SU-DHL-6 (cell line): ENCODE data around the gene MED12L.

Source experiments
- H2AFZ ChIP-seq: fragments of 200-600 bp; sonication (generic); 2 replicates; pipeline ENCODE4 v1.6.1; 2014; ENCODE audit warnings: low read depth, mild to moderate bottlenecking, moderate library complexity, mixed read lengths, antibody characterized with exemption, low read length; ENCODE audit not compliant: severe bottlenecking
- H3F3A ChIP-seq: fragments of 200-600 bp; shearing (Covaris generic); 2 replicates; pipeline ENCODE4 v1.6.0; 2016; ENCODE audit warnings: antibody characterized with exemption, mild to moderate bottlenecking; ENCODE audit not compliant: insufficient read depth
- H3K27ac ChIP-seq: fragments of 200-600 bp; sonication (generic); 2 replicates; pipeline ENCODE4 v1.5.1; 2016; ENCODE audit warnings: low read depth, mild to moderate bottlenecking, low read length, moderate library complexity, mixed read lengths
- H3K27me3 ChIP-seq: fragments of 200-600 bp; sonication (generic), shearing (Covaris generic); 2 replicates; pipeline ENCODE4 v1.6.0; 2014; ENCODE audit warnings: mild to moderate bottlenecking, low read length
- H3K36me3 ChIP-seq: fragments of 200-600 bp; sonication (generic); 2 replicates; pipeline ENCODE4 v1.6.1; 2014; ENCODE audit warnings: mild to moderate bottlenecking, low read length, mixed read lengths
- H3K4me2 ChIP-seq: fragments of 300-600, 200-600 bp; shearing (Covaris generic), sonication (generic); 2 replicates; pipeline ENCODE4 v1.6.0; 2014; ENCODE audit warnings: low read length, low read depth, mild to moderate bottlenecking; ENCODE audit not compliant: poor library complexity, severe bottlenecking
- H3K4me3 ChIP-seq: fragments of 200-600 bp; sonication (generic); 2 replicates; pipeline ENCODE4 v1.5.1; 2014; ENCODE audit warnings: antibody characterized with exemption, low read length, mild to moderate bottlenecking, mixed read lengths; ENCODE audit not compliant: insufficient read depth, poor library complexity, severe bottlenecking
- H3K79me2 ChIP-seq: fragments of 200-600 bp; sonication (generic); 2 replicates; pipeline ENCODE4 v1.6.1; 2014; ENCODE audit warnings: mild to moderate bottlenecking, low read length, moderate library complexity; ENCODE audit not compliant: insufficient read depth
- H3K9ac ChIP-seq: fragments of 200-600 bp; sonication (generic); 2 replicates; pipeline ENCODE4 v1.7.0; 2014; ENCODE audit warnings: mild to moderate bottlenecking, low read length
- H3K9me2 ChIP-seq: fragments of 200-600 bp; sonication (generic); replicated peaks from 2 replicates; pipeline ENCODE4 v1.6.1; 2014; ENCODE audit warnings: low read length; ENCODE audit not compliant: insufficient read depth
- H3K9me3 ChIP-seq: fragments of 200-600 bp; sonication (generic); 2 replicates; pipeline ENCODE4 v1.6.1; 2014; ENCODE audit warnings: low read length, mixed read lengths; ENCODE audit not compliant: insufficient read depth
- H4K20me1 ChIP-seq: fragments of 200-600 bp; sonication (generic); 2 replicates; pipeline ENCODE4 v1.6.1; 2014; ENCODE audit warnings: low read depth, mild to moderate bottlenecking, antibody characterized with exemption, low read length, moderate library complexity, mixed read lengths
- CTCF ChIP-seq: fragments of 200-600 bp; sonication (generic); IDR thresholded peaks from one replicate; pipeline ENCODE4 v1.5.1; 2017; ENCODE audit warnings: antibody characterized with exemption, mild to moderate bottlenecking, low read length, moderate library complexity; ENCODE audit not compliant: insufficient read depth, poor library complexity, severe bottlenecking
- EZH2phosphoT487 ChIP-seq: fragments of 200-600 bp; sonication (generic), shearing (Covaris generic); conservative IDR thresholded peaks from 2 replicates; pipeline ENCODE4 v1.6.1; 2018; ENCODE audit warnings: mild to moderate bottlenecking, antibody characterized with exemption, low read length, moderate library complexity, mixed read lengths

Gene MED12L

GRCh38 chr3:151428386-151428785 is 342.9 kb downstream of the MED12L start:
- Histone ChIP-seq H3K9me2 (no peaks in the 10 kb centered on the region), H3F3A (no peaks in the 10 kb centered on the region), H3K27ac (no peak overlapping the region), H4K20me1 (no peaks in the 10 kb centered on the region), H3K9me3 (no peaks in the 10 kb centered on the region), H3K36me3 (peaks cover 5% of the 10 kb centered on the region; the same call in 1 of the 2 replicates), H3K4me2 (no peak overlapping the region), H3K4me3 (no peak overlapping the region), H3K9ac (no peak overlapping the region), H2AFZ (no peak overlapping the region), H3K79me2 (no peaks in the 10 kb centered on the region), H3K27me3 (no peaks in the 10 kb centered on the region)
- TF ChIP-seq EZH2phosphoT487 = no peak
- no peak for TF ChIP-seq CTCF

- H3K9me2 ChIP-seq = no peaks in the 10 kb centered on the region
- no peaks in the 10 kb centered on the region for H4K20me1 ChIP-seq
- no peak overlapping the region for H2AFZ ChIP-seq
- no peak overlapping the region for H3K9ac ChIP-seq
- no peak overlapping the region for H3K27ac ChIP-seq
- H3K4me2 ChIP-seq = no peak overlapping the region
- no peaks in the 10 kb centered on the region for H3F3A ChIP-seq
- no peaks in the 10 kb centered on the region for H3K79me2 ChIP-seq
- H3K36me3 ChIP-seq = peaks cover 5% of the 10 kb centered on the region; the same call in 1 of the 2 replicates
- no peak for TF ChIP-seq EZH2phosphoT487
- TF ChIP-seq CTCF = no peak
- no peak overlapping the region for H3K4me3 ChIP-seq
- H3K9me3 ChIP-seq = no peaks in the 10 kb centered on the region
- H3K27me3 ChIP-seq = no peaks in the 10 kb centered on the region
These were observed 345.5 kb downstream of the MED12L start for GRCh38 chr3:151430821-151431484.

- H3K36me3 ChIP-seq = peaks cover 5% of the 10 kb centered on the region; the same call in 1 of the 2 replicates
- H3K9ac ChIP-seq = no peak overlapping the region
- no peak overlapping the region for H3K27ac ChIP-seq
- no peak overlapping the region for H3K4me2 ChIP-seq
- no peaks in the 10 kb centered on the region for H3F3A ChIP-seq
- H4K20me1 ChIP-seq = no peaks in the 10 kb centered on the region
- no peaks in the 10 kb centered on the region for H3K79me2 ChIP-seq
- no peaks in the 10 kb centered on the region for H3K27me3 ChIP-seq
- no peaks in the 10 kb centered on the region for H3K9me2 ChIP-seq
- no peak overlapping the region for H2AFZ ChIP-seq
- no peak overlapping the region for H3K4me3 ChIP-seq
- no peak for TF ChIP-seq EZH2phosphoT487
- TF ChIP-seq CTCF = no peak
- H3K9me3 ChIP-seq = no peaks in the 10 kb centered on the region
These were observed 346.5 kb downstream of the MED12L start for GRCh38 chr3:151431940-151432339.
